WTC11 (cell line): ENCODE results near the gene UNC93B1.
"Not testable (repeated sequence)": the region's sequence is repeated elsewhere in the genome, so short reads cannot be mapped to it uniquely, and the experiment has no call there.

Experiments
- FOXJ3 ChIP-seq: sonication (generic); formaldehyde crosslinking; IDR thresholded peaks from 2 replicates; pipeline ENCODE4 v1.9.0; 2021; ENCODE audit warnings: missing genetic modification reagents, mild to moderate bottlenecking, borderline replicate concordance
- FOXK1 ChIP-seq: sonication (generic); formaldehyde crosslinking; IDR thresholded peaks from 2 replicates; pipeline ENCODE4 v1.8.0; 2022; ENCODE audit warnings: mild to moderate bottlenecking, moderate library complexity, missing genetic modification reagents
- ZBTB21 ChIP-seq: sonication (generic); formaldehyde crosslinking; IDR thresholded peaks from 2 replicates; pipeline ENCODE4 v1.8.1; 2023; ENCODE audit warnings: mild to moderate bottlenecking, missing genetic modification reagents, borderline replicate concordance
- TF ChIP-seq, protein P1 (sequence below): fragments of 200-600 bp; IDR thresholded peaks from 2 replicates; pipeline ENCODE4 v1.8.0; 2022; ENCODE audit warnings: antibody characterized with exemption
- TF ChIP-seq, protein P2 (sequence below): sonication (generic); formaldehyde crosslinking; IDR thresholded peaks from 2 replicates; pipeline ENCODE4 v1.8.1; 2023; ENCODE audit warnings: mild to moderate bottlenecking, missing genetic modification reagents, moderate library complexity
- TF ChIP-seq, protein P3 (sequence below): sonication (generic); formaldehyde crosslinking; IDR thresholded peaks from 2 replicates; pipeline ENCODE4 v1.8.0; 2022; ENCODE audit warnings: mild to moderate bottlenecking, missing genetic modification reagents

DNA sequence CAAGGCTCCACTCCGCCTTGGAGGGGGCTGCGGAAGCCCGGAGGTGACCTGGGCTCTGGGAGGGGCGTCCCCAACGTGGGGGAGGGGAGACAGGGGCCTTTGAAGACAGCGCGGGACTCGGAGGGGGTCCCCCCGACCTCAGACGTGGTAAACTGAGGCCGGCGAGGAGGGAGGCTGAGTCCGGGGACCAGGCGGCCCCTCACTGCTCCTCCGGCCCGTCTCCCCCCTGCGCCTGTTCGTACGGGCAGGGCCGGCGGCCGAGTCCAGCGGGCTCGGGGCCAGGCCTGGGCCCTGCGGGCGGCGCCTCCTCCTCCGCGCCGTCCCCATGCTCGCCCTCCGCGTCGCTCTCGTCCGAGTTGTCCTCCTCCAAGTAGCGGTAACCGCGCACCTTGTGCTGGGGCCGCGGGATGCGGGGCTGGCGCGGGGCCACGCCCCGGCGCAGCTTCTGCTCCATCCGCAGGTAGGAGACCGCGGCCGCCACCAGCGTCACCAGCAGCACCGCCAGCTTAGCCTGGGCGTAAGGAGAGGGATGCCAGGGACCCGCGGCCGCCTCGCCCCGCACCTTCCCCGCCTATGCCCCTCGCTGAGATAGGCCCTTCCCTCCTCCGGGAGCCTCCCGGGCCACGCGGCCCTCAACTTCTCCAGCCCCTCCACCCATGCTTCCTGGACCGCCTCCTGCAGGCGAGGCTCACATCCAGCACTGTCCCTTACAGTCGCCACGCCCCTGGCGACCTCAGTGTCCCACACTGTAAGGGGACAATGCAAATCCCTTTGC, 12.4 kb downstream of the UNC93B1 start:
- TF ChIP-seq, protein P1, sequence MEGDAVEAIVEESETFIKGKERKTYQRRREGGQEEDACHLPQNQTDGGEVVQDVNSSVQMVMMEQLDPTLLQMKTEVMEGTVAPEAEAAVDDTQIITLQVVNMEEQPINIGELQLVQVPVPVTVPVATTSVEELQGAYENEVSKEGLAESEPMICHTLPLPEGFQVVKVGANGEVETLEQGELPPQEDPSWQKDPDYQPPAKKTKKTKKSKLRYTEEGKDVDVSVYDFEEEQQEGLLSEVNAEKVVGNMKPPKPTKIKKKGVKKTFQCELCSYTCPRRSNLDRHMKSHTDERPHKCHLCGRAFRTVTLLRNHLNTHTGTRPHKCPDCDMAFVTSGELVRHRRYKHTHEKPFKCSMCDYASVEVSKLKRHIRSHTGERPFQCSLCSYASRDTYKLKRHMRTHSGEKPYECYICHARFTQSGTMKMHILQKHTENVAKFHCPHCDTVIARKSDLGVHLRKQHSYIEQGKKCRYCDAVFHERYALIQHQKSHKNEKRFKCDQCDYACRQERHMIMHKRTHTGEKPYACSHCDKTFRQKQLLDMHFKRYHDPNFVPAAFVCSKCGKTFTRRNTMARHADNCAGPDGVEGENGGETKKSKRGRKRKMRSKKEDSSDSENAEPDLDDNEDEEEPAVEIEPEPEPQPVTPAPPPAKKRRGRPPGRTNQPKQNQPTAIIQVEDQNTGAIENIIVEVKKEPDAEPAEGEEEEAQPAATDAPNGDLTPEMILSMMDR, result not testable (repeated sequence)
- TF ChIP-seq, protein P2, sequence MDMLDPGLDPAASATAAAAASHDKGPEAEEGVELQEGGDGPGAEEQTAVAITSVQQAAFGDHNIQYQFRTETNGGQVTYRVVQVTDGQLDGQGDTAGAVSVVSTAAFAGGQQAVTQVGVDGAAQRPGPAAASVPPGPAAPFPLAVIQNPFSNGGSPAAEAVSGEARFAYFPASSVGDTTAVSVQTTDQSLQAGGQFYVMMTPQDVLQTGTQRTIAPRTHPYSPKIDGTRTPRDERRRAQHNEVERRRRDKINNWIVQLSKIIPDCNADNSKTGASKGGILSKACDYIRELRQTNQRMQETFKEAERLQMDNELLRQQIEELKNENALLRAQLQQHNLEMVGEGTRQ (CRISPR knock-in tag), result not testable (repeated sequence)
- TF ChIP-seq, protein P3, sequence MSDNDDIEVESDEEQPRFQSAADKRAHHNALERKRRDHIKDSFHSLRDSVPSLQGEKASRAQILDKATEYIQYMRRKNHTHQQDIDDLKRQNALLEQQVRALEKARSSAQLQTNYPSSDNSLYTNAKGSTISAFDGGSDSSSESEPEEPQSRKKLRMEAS (CRISPR knock-in tag), result not testable (repeated sequence)
- not testable (repeated sequence) for TF ChIP-seq FOXK1, ZBTB21, FOXJ3 (CRISPR knock-in tag)
